K562 (cell line): Measurements from ENCODE around the gene MPL. TPM values are rescaled to one million over a fixed set of nuclear protein-coding genes. Genes with fewer than 3 reads are reported as not detected.

Experiments used
- CC2D1A ChIP-seq: fragments of 450-650 bp; IDR thresholded peaks from 2 replicates; pipeline ENCODE4 v1.6.1; 2017; ENCODE audit warnings: mild to moderate bottlenecking
- DDX20 ChIP-seq: fragments of 450-650 bp; IDR thresholded peaks from 2 replicates; pipeline ENCODE4 v1.6.1; 2016; ENCODE audit warnings: missing genetic modification characterization, low read depth, mild to moderate bottlenecking, missing compliant biosample characterization, moderate library complexity
- ELF1 ChIP-seq: fragments of 200-800 bp; sonication (Bioruptor generic); IDR thresholded peaks from 2 replicates; pipeline ENCODE4 v1.6.1; 2016; ENCODE audit warnings: missing genetic modification characterization, missing compliant biosample characterization
- HCFC1 ChIP-seq: IDR thresholded peaks from 2 replicates; pipeline ENCODE4 v1.6.1; 2012; ENCODE audit warnings: low read depth, low read length, improper control_type of control experiment
- HDAC3 ChIP-seq: fragments of 450-650 bp; IDR thresholded peaks from 2 replicates; pipeline ENCODE4 v1.6.1; 2018; ENCODE audit warnings: borderline replicate concordance, mild to moderate bottlenecking, moderate library complexity; ENCODE audit not compliant: partially characterized antibody
- HNRNPUL1 ChIP-seq: fragments of 200-400 bp; formaldehyde crosslinking; IDR thresholded peaks from 2 replicates; pipeline ENCODE4 v1.6.1; 2017; ENCODE audit warnings: low read length
- KDM2B ChIP-seq: fragments of 250-450 bp; sonication (Bioruptor Pico); IDR thresholded peaks from 2 replicates; pipeline ENCODE4 v1.8.0; 2021; ENCODE audit warnings: mild to moderate bottlenecking, moderate library complexity
- MBD1 ChIP-seq: fragments of 250-450 bp; sonication (Bioruptor Pico); IDR thresholded peaks from 2 replicates; pipeline ENCODE4 v1.8.0; 2022; ENCODE audit warnings: inconsistent platforms
- NRF1 ChIP-seq, 2 experiments: fragments of 450-650 bp; IDR thresholded peaks in 1 of 2; conservative IDR thresholded peaks in 1 of 2; 2 replicates each; pipeline ENCODE4 v1.6.1; 2014; ENCODE audit warnings: mild to moderate bottlenecking in 2 of 2
- PHB ChIP-seq: fragments of 250-450 bp; sonication (Bioruptor Pico); IDR thresholded peaks from 2 replicates; pipeline ENCODE4 v1.5.0; 2021
- SIX5 ChIP-seq, 2 experiments: IDR thresholded peaks; 2 replicates each; pipeline ENCODE4 v1.6.1; 2011; ENCODE audit warnings: low read length in 2 of 2, borderline replicate concordance in 1 of 2, low read depth in 1 of 2, mild to moderate bottlenecking in 1 of 2, moderate library complexity in 1 of 2; ENCODE audit not compliant: insufficient read depth in 1 of 2
- TRIM28 ChIP-seq: fragments of 450-650 bp; IDR thresholded peaks from 2 replicates; pipeline ENCODE4 v1.6.1; 2017
- XRCC4 ChIP-seq: IDR thresholded peaks from one replicate; pipeline ENCODE4 v1.6.1; 2011; ENCODE audit not compliant: insufficient read depth, insufficient read length; ENCODE audit errors: extremely low read depth
- ZNF551 ChIP-seq: fragments of 250-450 bp; sonication (Bioruptor Pico); IDR thresholded peaks from 2 replicates; pipeline ENCODE4 v1.5.0; 2021; ENCODE audit warnings: mild to moderate bottlenecking, moderate library complexity
- ZNF76 ChIP-seq: fragments of 250-450 bp; sonication (Bioruptor Pico); IDR thresholded peaks from 2 replicates; pipeline ENCODE4 v1.4.0; 2020; ENCODE audit warnings: mild to moderate bottlenecking, moderate library complexity, borderline replicate concordance
- ZSCAN29 ChIP-seq: fragments of 450-650 bp; IDR thresholded peaks from 2 replicates; pipeline ENCODE4 v1.6.1; 2017
- ZSCAN32 ChIP-seq: fragments of 450-650 bp; formaldehyde crosslinking; IDR thresholded peaks from 2 replicates; pipeline ENCODE4 v1.4.0; 2020; ENCODE audit warnings: mild to moderate bottlenecking, moderate library complexity
- polyA plus RNA-seq, 8 experiments: library from polyadenylated mRNA; depleted of rRNA in 4 of 8; stranded (reverse) in 5 of 8; unstranded in 3 of 8; fragments of >200 nt; fragmentation: Nextera tagmentation in 2 of 8; fragmentation: Illumina TruSeq in 1 of 8; extraction: Ambion mirVana in 2 of 8; extraction: Trizol in 1 of 8; gene quantifications; 2 replicates each; pipeline versions ENCODE4 v1.2.1 to v1.2.3, GENCODE V29; 2011 to 2014; ENCODE audit warnings: inconsistent platforms in 1 of 8, missing spikeins in 1 of 8
- total RNA-seq, 7 experiments: library from RNA; depleted of rRNA in 6 of 7; stranded (reverse); fragments of >200 nt in 6 of 7; fragmentation: Illumina TruSeq in 2 of 7; extraction: Trizol in 2 of 7; gene quantifications; 2 replicates each; pipeline versions ENCODE4 v1.2.1 to v1.2.3, GENCODE V29; 2011 to 2021; ENCODE audit warnings: low replicate concordance in 1 of 7

Gene MPL
- total and polyA plus RNA-seq, 9 of the 15 experiments (the other 6 are each of a cell fraction or from before 2014, with no cell fraction given): not detected

DNA sequence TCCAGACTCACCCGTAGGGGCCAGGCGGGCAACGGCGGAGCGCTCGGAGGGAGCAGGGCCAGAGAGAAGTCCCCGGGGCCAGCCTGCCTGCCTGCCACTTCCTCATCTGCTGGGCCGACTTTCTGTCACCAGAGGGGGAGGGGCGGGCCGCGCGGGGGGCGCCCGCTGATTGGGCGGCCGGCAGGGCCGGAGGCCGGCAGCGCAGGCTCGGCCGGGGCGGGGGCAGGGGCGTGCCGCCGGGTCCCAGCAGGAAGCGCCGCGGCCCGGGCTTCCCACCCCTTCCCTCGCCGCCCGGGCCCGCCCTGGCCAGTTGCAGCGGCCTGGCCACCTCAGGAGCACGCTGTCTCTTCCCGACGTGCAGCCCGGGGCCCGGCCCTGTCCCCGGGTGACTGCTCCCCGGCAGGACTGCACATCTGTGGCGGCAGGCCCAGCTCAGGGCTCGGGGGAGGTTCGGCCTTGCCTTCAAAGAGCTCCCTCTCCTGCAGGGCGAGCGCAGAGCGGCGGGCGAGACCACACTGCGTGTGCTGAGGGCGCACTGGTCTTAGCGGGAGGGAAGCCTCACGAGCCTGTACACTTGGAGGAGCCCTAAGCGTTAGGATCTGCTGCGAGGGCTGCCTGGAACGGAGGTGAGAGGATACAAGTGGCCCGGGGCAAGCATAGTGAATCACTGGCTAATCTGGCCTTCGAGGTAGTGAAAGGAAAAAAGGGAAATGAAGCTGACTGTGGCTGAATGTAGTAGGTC is 30.5 kb downstream of the MPL start, which contains the start of gene ELOVL1 (continued):
- TF ChIP-seq ZSCAN29 (no peak), CC2D1A (no peak), SIX5 (IDR thresholded peaks at IDR 0.05; ENCODE audit: borderline replicate concordance in 1 of 2, insufficient read depth in 1 of 2, low read depth in 1 of 2, low read length in 2 of 2) (no peak), ZSCAN32 (no peak), ZNF551 (CRISPR knock-in tag) (no peak), MBD1 (CRISPR knock-in tag) (no peak), ELF1 (tag) (peak; percentile 92), HDAC3 (no peak), TRIM28 (peak; percentile 63), HNRNPUL1 (no peak), NRF1 (conservative IDR thresholded peaks at IDR 0.05 in 1 of 2, IDR thresholded peaks at IDR 0.05 in 1 of 2) (peak; percentile 77 to 82), KDM2B (CRISPR knock-in tag) (peak; percentile 92), HCFC1 (no peak), XRCC4 (no peak), ZNF76 (peak; percentile 90; the same call in 1 of the 2 replicates), PHB (CRISPR knock-in tag) (no peak), DDX20 (tag) (no peak)
